H9 (cell line): ENCODE measurements around the gene GRK3. TPM values are rescaled to one million over a fixed set of nuclear protein-coding genes. Genes with fewer than 3 reads are reported as not detected.
"Not testable (repeated sequence)": the region's sequence is repeated elsewhere in the genome, so short reads cannot be mapped to it uniquely, and the experiment has no call there.

Source experiments
- DNase-seq: peaks from one replicate; pipeline ENCODE4 v3.0.0-alpha.2; 2017
- H2AFZ ChIP-seq: one replicate; pipeline ENCODE4 v1.6.1; 2013; ENCODE audit warnings: mild to moderate bottlenecking, low read length, control low read depth, moderate library complexity
- H2AK5ac ChIP-seq: 2 replicates; pipeline ENCODE4 v1.6.1; 2013; ENCODE audit warnings: low read length, control low read depth, mixed read lengths; ENCODE audit not compliant: insufficient read length
- H2BK120ac ChIP-seq: one replicate; pipeline ENCODE4 v1.6.1; 2013; ENCODE audit warnings: low read depth, mild to moderate bottlenecking, low read length, control low read depth, inconsistent platforms; ENCODE audit not compliant: poor library complexity, severe bottlenecking
- H2BK12ac ChIP-seq: 2 replicates; pipeline ENCODE4 v1.6.1; 2013; ENCODE audit warnings: low read length, control low read depth, mixed read lengths, low read depth; ENCODE audit not compliant: insufficient read length
- H2BK15ac ChIP-seq: 2 replicates; pipeline ENCODE4 v1.6.1; 2013; ENCODE audit warnings: low read depth, low read length, control low read depth
- H2BK20ac ChIP-seq: one replicate; pipeline ENCODE4 v1.6.1; 2013; ENCODE audit warnings: low read depth, mild to moderate bottlenecking, low read length, control low read depth, inconsistent platforms; ENCODE audit not compliant: poor library complexity, severe bottlenecking
- H2BK5ac ChIP-seq: 2 replicates; pipeline ENCODE4 v1.6.1; 2013; ENCODE audit warnings: low read length, control low read depth, mixed read lengths; ENCODE audit not compliant: insufficient read length
- H3K14ac ChIP-seq: 2 replicates; pipeline ENCODE4 v1.6.1; 2013; ENCODE audit warnings: low read length, control low read depth; ENCODE audit not compliant: insufficient read depth
- H3K18ac ChIP-seq: 2 replicates; pipeline ENCODE4 v1.6.1; 2013; ENCODE audit warnings: low read depth, mild to moderate bottlenecking, mixed read lengths, low read length, control low read depth; ENCODE audit not compliant: insufficient read length
- H3K23ac ChIP-seq: 2 replicates; pipeline ENCODE4 v1.6.1; 2013; ENCODE audit warnings: low read length, control low read depth, mixed read lengths, low read depth; ENCODE audit not compliant: insufficient read length
- H3K23me2 ChIP-seq: 2 replicates; pipeline ENCODE4 v1.6.1; 2013; ENCODE audit warnings: low read depth, mild to moderate bottlenecking, mixed read lengths, low read length, control low read depth; ENCODE audit not compliant: insufficient read length, poor library complexity, severe bottlenecking
- H3K27ac ChIP-seq: 2 replicates; pipeline ENCODE4 v1.5.1; 2013; ENCODE audit warnings: low read length, control low read depth, mixed read lengths, low read depth; ENCODE audit not compliant: insufficient read length
- H3K27me3 ChIP-seq: 2 replicates; pipeline ENCODE4 v1.6.1; 2013; ENCODE audit warnings: low read length, control low read depth, inconsistent platforms; ENCODE audit not compliant: insufficient read depth
- H3K4ac ChIP-seq: 2 replicates; pipeline ENCODE4 v1.6.1; 2013; ENCODE audit warnings: low read depth, mild to moderate bottlenecking, control low read depth, inconsistent platforms, low read length, moderate library complexity
- H3K4me1 ChIP-seq: 2 replicates; pipeline ENCODE4 v1.6.1; 2013; ENCODE audit warnings: low read length, control low read depth, inconsistent platforms; ENCODE audit not compliant: insufficient read depth
- H3K4me2 ChIP-seq: 2 replicates; pipeline ENCODE4 v1.6.1; 2013; ENCODE audit warnings: low read length, control low read depth, mixed read lengths; ENCODE audit not compliant: insufficient read length, insufficient read depth
- H3K56ac ChIP-seq: 2 replicates; pipeline ENCODE4 v1.6.1; 2013; ENCODE audit warnings: low read depth, mild to moderate bottlenecking, mixed read lengths, low read length, control low read depth; ENCODE audit not compliant: insufficient read length
- H3K79me1 ChIP-seq: 2 replicates; pipeline ENCODE4 v1.6.1; 2013; ENCODE audit warnings: low read depth, mild to moderate bottlenecking, moderate library complexity, low read length, control low read depth, inconsistent platforms; ENCODE audit not compliant: insufficient read depth, poor library complexity, severe bottlenecking
- H3K79me2 ChIP-seq: 2 replicates; pipeline ENCODE4 v1.6.1; 2013; ENCODE audit warnings: low read length, control low read depth, inconsistent platforms; ENCODE audit not compliant: insufficient read depth
- H3K9ac ChIP-seq: 2 replicates; pipeline ENCODE4 v1.6.1; 2013; ENCODE audit warnings: low read length, control low read depth, mixed read lengths; ENCODE audit not compliant: insufficient read length; ENCODE audit errors: extremely low read depth
- H3K9me3 ChIP-seq: one replicate; pipeline ENCODE4 v1.6.1; 2013; ENCODE audit warnings: low read depth, low read length, inconsistent platforms; ENCODE audit not compliant: control insufficient read depth
- H3T11ph ChIP-seq: one replicate; pipeline ENCODE4 v1.6.1; 2013; ENCODE audit warnings: mild to moderate bottlenecking, low read length, control low read depth, inconsistent platforms
- H4K20me1 ChIP-seq: one replicate; pipeline ENCODE4 v1.6.1; 2013; ENCODE audit not compliant: control insufficient read depth, insufficient read length, insufficient read depth
- H4K5ac ChIP-seq: 2 replicates; pipeline ENCODE4 v1.6.1; 2013; ENCODE audit warnings: low read depth, mild to moderate bottlenecking, mixed read lengths, low read length, control low read depth; ENCODE audit not compliant: insufficient read length
- H4K8ac ChIP-seq: replicated peaks from 2 replicates; pipeline ENCODE4 v1.6.1; 2013; ENCODE audit warnings: low read length, control low read depth, mixed read lengths, low read depth; ENCODE audit not compliant: insufficient read length
- H4K91ac ChIP-seq: 2 replicates; pipeline ENCODE4 v1.6.1; 2013; ENCODE audit warnings: low read depth, mild to moderate bottlenecking, moderate library complexity, mixed read lengths, low read length, control low read depth; ENCODE audit not compliant: insufficient read length
- H3K27ac Mint-ChIP-seq, 3 experiments: 2 replicates in 2 of 3; 3 replicates in 1 of 3; pipeline ENCODE4 v1.8.0; 2020 to 2021; ENCODE audit warnings: mixed read lengths in 3 of 3, mild to moderate bottlenecking in 1 of 3, moderate library complexity in 1 of 3
- H3K27me3 Mint-ChIP-seq: 2 replicates; pipeline ENCODE4 v1.8.0; 2021; ENCODE audit warnings: low read depth, mild to moderate bottlenecking, moderate library complexity, mixed read lengths
- H3K36me3 Mint-ChIP-seq, 3 experiments: 2 replicates in 2 of 3; 3 replicates in 1 of 3; pipeline ENCODE4 v1.8.0; 2020 to 2021; ENCODE audit warnings: low read depth in 3 of 3, mixed read lengths in 3 of 3; ENCODE audit not compliant: insufficient read depth in 1 of 3
- H3K4me1 Mint-ChIP-seq, 2 experiments: 2 replicates each; pipeline ENCODE4 v1.8.0; 2020; ENCODE audit warnings: mixed read lengths in 2 of 2
- H3K4me3 Mint-ChIP-seq, 2 experiments: 2 replicates in 1 of 2; 3 replicates in 1 of 2; pipeline ENCODE4 v1.8.0; 2020 to 2021; ENCODE audit warnings: mild to moderate bottlenecking in 2 of 2, mixed read lengths in 2 of 2, moderate library complexity in 1 of 2
- H3K9me3 Mint-ChIP-seq, 2 experiments: 2 replicates in 1 of 2; 3 replicates in 1 of 2; pipeline ENCODE4 v1.8.0; 2020; ENCODE audit warnings: mild to moderate bottlenecking in 2 of 2, mixed read lengths in 2 of 2, moderate library complexity in 1 of 2
- WGBS: extraction: QIAGEN DNeasy Blood & Tissue Kit; methylation state at CpG from one replicate; pipeline ENCODE4 v1.1.7; 2013; ENCODE audit warnings: missing lambda C conversion rate, low lambda C conversion rate, mixed read lengths; ENCODE audit not compliant: insufficient read length; ENCODE audit errors: extremely low coverage; 5-methylcytosine and 5-hydroxymethylcytosine counted together
- total RNA-seq: library from RNA; stranded (reverse); gene quantifications from 2 replicates; pipeline ENCODE4 v1.2.1, GENCODE V29; 2021

Gene GRK3
- total RNA-seq, 1 experiment from 2014 or later, result 23.9 TPM

DNA sequence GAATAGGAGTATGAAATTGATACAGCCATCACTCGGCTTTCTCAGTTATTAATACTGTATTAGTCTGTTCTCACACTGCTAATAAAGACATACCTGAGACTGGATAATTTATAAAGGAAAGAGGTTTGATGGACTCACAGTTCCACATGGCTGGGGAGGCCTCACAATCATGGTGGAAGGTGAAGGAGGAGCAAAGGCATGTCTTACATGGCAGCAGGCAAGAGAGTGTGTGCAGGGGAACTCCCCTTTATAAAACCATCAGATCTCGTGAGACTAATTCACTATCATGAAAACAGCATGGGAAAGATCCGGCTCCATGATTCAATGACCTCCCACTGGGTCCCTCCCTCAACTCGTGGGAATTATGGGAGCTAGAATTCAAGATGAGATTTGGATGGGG is 25.2 kb downstream of the GRK3 start:
- H3K4me1 ChIP-seq, H2BK5ac ChIP-seq, H3K56ac ChIP-seq, H3K79me1 ChIP-seq, H4K20me1 ChIP-seq, H3K79me2 ChIP-seq, H2AK5ac ChIP-seq, H3T11ph ChIP-seq, H3K9ac ChIP-seq, H3K27ac ChIP-seq, H3K4me2 ChIP-seq, H3K14ac ChIP-seq, DNase-seq, H4K8ac ChIP-seq, H3K4me3 Mint-ChIP-seq, H2BK15ac ChIP-seq, H3K9me3 ChIP-seq, H2BK120ac ChIP-seq, H3K23ac ChIP-seq, H3K27me3 Mint-ChIP-seq, H2AFZ ChIP-seq, H2BK20ac ChIP-seq, H3K23me2 ChIP-seq, H3K18ac ChIP-seq, H3K27ac Mint-ChIP-seq, H2BK12ac ChIP-seq, H4K91ac ChIP-seq, H4K5ac ChIP-seq, H3K27me3 ChIP-seq, H3K4ac ChIP-seq: not testable (repeated sequence)
- peaks cover 7 to 29% (median 20%) of the 10 kb centered on the region in 3 experiments for H3K36me3 Mint-ChIP-seq
- peaks cover 11 to 26% of the 10 kb centered on the region in 2 experiments for H3K9me3 Mint-ChIP-seq
- peaks cover 9 to 13% of the 10 kb centered on the region in 2 experiments for H3K4me1 Mint-ChIP-seq
- WGBS, result no CpG with 5 or more reads among the region's 4 CpGs

GRCh38 chr22:25593323-25593722 is 28.8 kb downstream of the GRK3 start:
- H3K23ac ChIP-seq, H3K4me3 Mint-ChIP-seq, DNase-seq, H3K56ac ChIP-seq, H3K27ac Mint-ChIP-seq, H4K91ac ChIP-seq, H2BK120ac ChIP-seq, H3K27ac ChIP-seq, H3K4me1 ChIP-seq, H2BK12ac ChIP-seq, H2AFZ ChIP-seq, H2BK20ac ChIP-seq, H4K20me1 ChIP-seq, H3K14ac ChIP-seq, H3T11ph ChIP-seq, H3K4me1 Mint-ChIP-seq, H3K18ac ChIP-seq, H4K8ac ChIP-seq, H3K79me2 ChIP-seq, H4K5ac ChIP-seq, H3K23me2 ChIP-seq, H2BK15ac ChIP-seq, H3K27me3 Mint-ChIP-seq, H3K27me3 ChIP-seq, H3K4ac ChIP-seq, H3K4me2 ChIP-seq, H3K9me3 ChIP-seq, H3K9ac ChIP-seq, H3K79me1 ChIP-seq, H2AK5ac ChIP-seq, H2BK5ac ChIP-seq: not testable (repeated sequence)
- peaks cover 11 to 25% of the 10 kb centered on the region in 2 experiments for H3K9me3 Mint-ChIP-seq
- no CpG with 5 or more reads among the region's 2 CpGs for WGBS
- H3K36me3 Mint-ChIP-seq, result peaks cover 7 to 29% (median 18%) of the 10 kb centered on the region in 3 experiments
